ENCODE measurements around the gene POLE2.
A peak's percentile ranks its signal among the peaks of the same experiment; 100 is the strongest.

The POLE2 gene

GRCh38 chr14:49623387-49623786 is 64.6 kb downstream of the POLE2 start:
- TF ChIP-seq CTCF (IDR thresholded peaks at IDR 0.05), result no peak

GRCh38 chr14:49622022-49622607 is 65.9 kb downstream of the POLE2 start:
- TF ChIP-seq CTCF (IDR thresholded peaks at IDR 0.05), result no peak

GRCh38 chr14:49621114-49621881 is 66.7 kb downstream of the POLE2 start:
- no peak for TF ChIP-seq CTCF (IDR thresholded peaks at IDR 0.05)

GRCh38 chr14:49620182-49621113 is 67.6 kb downstream of the POLE2 start, which contains the start of the genes MGAT2 and RPL36AL:
Gene MGAT2 (plus strand): TSS chr14:49620799. CDS start chr14:49621269, 470 bp downstream.
Gene RPL36AL (minus strand): TSS chr14:49620626. CDS start chr14:49619104, 1,522 bp downstream.
- TF ChIP-seq CTCF (IDR thresholded peaks at IDR 0.05), result 0 out of 2 replicates have a peak, but pooled peaks have one; percentile 21

- TF ChIP-seq CTCF (IDR thresholded peaks at IDR 0.05), result no peak
Observed at GRCh38 chr14:49619730-49620129, 68.3 kb downstream of the POLE2 start.

- TF ChIP-seq CTCF (IDR thresholded peaks at IDR 0.05), result no peak
Observed at GRCh38 chr14:49617852-49618519, 70.0 kb downstream of the POLE2 start.

- TF ChIP-seq CTCF (IDR thresholded peaks at IDR 0.05), result no peak
Observed at GRCh38 chr14:49615776-49616175, 72.2 kb downstream of the POLE2 start.
